Mesenchymal stem cell (in vitro differentiated cells and primary cell): ENCODE measurements around the gene CYP11A1.

Experiments
- DNase-seq: peaks from one replicate; pipeline ENCODE4 v3.0.0-alpha.2; 2013
- H2AFZ ChIP-seq: one replicate; pipeline ENCODE4 v1.6.1; 2013; ENCODE audit warnings: low read depth, mild to moderate bottlenecking, control low read depth, inconsistent platforms, low read length, moderate library complexity
- H2AK5ac ChIP-seq: 2 replicates; pipeline ENCODE4 v1.6.1; 2013; ENCODE audit warnings: low read length, moderate library complexity, mild to moderate bottlenecking, inconsistent platforms; ENCODE audit not compliant: severe bottlenecking
- H2BK120ac ChIP-seq: one replicate; pipeline ENCODE4 v1.6.1; 2013; ENCODE audit warnings: low read depth, mild to moderate bottlenecking, inconsistent platforms, low read length, moderate library complexity
- H2BK12ac ChIP-seq, 2 experiments: one replicate each; pipeline ENCODE4 v1.6.1; 2013; ENCODE audit warnings: inconsistent platforms in 2 of 2, low read length in 2 of 2, mild to moderate bottlenecking in 2 of 2, moderate library complexity in 2 of 2, control low read depth in 1 of 2
- H2BK15ac ChIP-seq: one replicate; pipeline ENCODE4 v1.6.1; 2013; ENCODE audit warnings: mild to moderate bottlenecking, low read depth, inconsistent platforms; ENCODE audit not compliant: poor library complexity, severe bottlenecking
- H2BK5ac ChIP-seq: 2 replicates; pipeline ENCODE4 v1.6.1; 2013; ENCODE audit warnings: low read depth, mild to moderate bottlenecking, low read length, control low read depth, inconsistent platforms; ENCODE audit not compliant: poor library complexity, severe bottlenecking
- H3K14ac ChIP-seq, 2 experiments: one replicate each; pipeline ENCODE4 v1.6.1; 2013; ENCODE audit warnings: inconsistent platforms in 2 of 2, low read length in 2 of 2, control low read depth in 1 of 2, mild to moderate bottlenecking in 1 of 2, moderate library complexity in 1 of 2
- H3K18ac ChIP-seq, 2 experiments: one replicate each; pipeline ENCODE4 v1.6.1; 2013; ENCODE audit warnings: inconsistent platforms in 2 of 2, low read length in 2 of 2, control low read depth in 1 of 2, low read depth in 1 of 2, mild to moderate bottlenecking in 1 of 2
- H3K23ac ChIP-seq, 2 experiments: one replicate each; pipeline ENCODE4 v1.6.1; 2013; ENCODE audit warnings: inconsistent platforms in 2 of 2, low read length in 2 of 2, mild to moderate bottlenecking in 2 of 2, moderate library complexity in 2 of 2, control low read depth in 1 of 2
- H3K27ac ChIP-seq: 2 replicates; pipeline ENCODE4 v1.5.1; 2013; ENCODE audit warnings: mild to moderate bottlenecking, moderate library complexity, low read length, control low read depth, inconsistent platforms; ENCODE audit not compliant: poor library complexity, severe bottlenecking
- H3K27me3 ChIP-seq, 2 experiments: 2 replicates each; pipeline versions ENCODE4 v1.6.1 to v1.7.0; 2013; ENCODE audit warnings: low read length in 2 of 2, mild to moderate bottlenecking in 2 of 2, moderate library complexity in 2 of 2, control low read depth in 1 of 2, inconsistent platforms in 1 of 2; ENCODE audit not compliant: control insufficient read depth in 1 of 2, insufficient read depth in 1 of 2
- H3K36me3 ChIP-seq, 2 experiments: 2 replicates each; pipeline versions ENCODE4 v1.6.1 to v1.7.0; 2013; ENCODE audit warnings: low read length in 2 of 2, control low read depth in 1 of 2, inconsistent platforms in 1 of 2, low read depth in 1 of 2, mild to moderate bottlenecking in 1 of 2; ENCODE audit not compliant: insufficient read depth in 2 of 2, control insufficient read depth in 1 of 2
- H3K4ac ChIP-seq, 2 experiments: one replicate each; pipeline ENCODE4 v1.6.1; 2013; ENCODE audit warnings: inconsistent platforms in 2 of 2, low read length in 2 of 2, mild to moderate bottlenecking in 2 of 2, moderate library complexity in 2 of 2, control low read depth in 1 of 2, low read depth in 1 of 2
- H3K4me1 ChIP-seq: 2 replicates; pipeline ENCODE4 v1.6.1; 2013; ENCODE audit warnings: low read depth, low read length, control low read depth; ENCODE audit not compliant: control insufficient read depth, insufficient read depth
- H3K4me2 ChIP-seq: 2 replicates; pipeline ENCODE4 v1.6.1; 2013; ENCODE audit warnings: low read length, mild to moderate bottlenecking, inconsistent platforms; ENCODE audit not compliant: poor library complexity, severe bottlenecking
- H3K4me3 ChIP-seq, 2 experiments: 2 replicates each; pipeline versions ENCODE4 v1.5.1 to v1.7.0; 2013; ENCODE audit warnings: low read length in 2 of 2, mild to moderate bottlenecking in 2 of 2, control low read depth in 1 of 2, low read depth in 1 of 2; ENCODE audit not compliant: insufficient read depth in 1 of 2
- H3K79me1 ChIP-seq: replicated peaks from 2 replicates; pipeline ENCODE4 v1.6.1; 2013; ENCODE audit warnings: mild to moderate bottlenecking, control low read depth, low read length, inconsistent platforms; ENCODE audit not compliant: poor library complexity, severe bottlenecking
- H3K9ac ChIP-seq: 2 replicates; pipeline ENCODE4 v1.7.0; 2013; ENCODE audit warnings: mild to moderate bottlenecking, low read length, moderate library complexity
- H3K9me3 ChIP-seq: 2 replicates; pipeline ENCODE4 v1.7.0; 2013; ENCODE audit warnings: mild to moderate bottlenecking, low read length; ENCODE audit not compliant: control insufficient read depth
- H4K8ac ChIP-seq: one replicate; pipeline ENCODE4 v1.6.1; 2013; ENCODE audit warnings: inconsistent platforms, mild to moderate bottlenecking, low read length, moderate library complexity
- H4K91ac ChIP-seq: one replicate; pipeline ENCODE4 v1.6.1; 2013; ENCODE audit warnings: mild to moderate bottlenecking, low read length, inconsistent platforms
- WGBS: methylation state at CpG from one replicate; pipeline ENCODE4 v1.1.7; 2013; ENCODE audit warnings: mixed read lengths; 5-methylcytosine and 5-hydroxymethylcytosine counted together

The CYP11A1 gene

GRCh38 chr15:74338676-74339075 lies 28.8 kb downstream of the CYP11A1 start:
- H3K14ac ChIP-seq = no peak overlapping the region
- H3K4me1 ChIP-seq = no peaks in the 10 kb centered on the region
- H3K9ac ChIP-seq = no peak overlapping the region
- no peak overlapping the region for H2BK5ac ChIP-seq
- H3K79me1 ChIP-seq = no peaks in the 10 kb centered on the region
- H4K8ac ChIP-seq = no peak overlapping the region
- H2AK5ac ChIP-seq = no peak overlapping the region
- H3K9me3 ChIP-seq = no peaks in the 10 kb centered on the region
- H2BK12ac ChIP-seq = no peak overlapping the region
- 93% methylated on average over 5 of the region's 5 CpGs for WGBS
- H3K4me2 ChIP-seq = no peak overlapping the region
- H3K27me3 ChIP-seq = peaks cover 3 to 4% of the 10 kb centered on the region in 2 experiments
- H2AFZ ChIP-seq = no peak overlapping the region
- H2BK15ac ChIP-seq = no peak overlapping the region
- no peak overlapping the region for H3K4me3 ChIP-seq
- no peak overlapping the region for H2BK120ac ChIP-seq
- H3K4ac ChIP-seq = no peak overlapping the region
- H4K91ac ChIP-seq = no peak overlapping the region
- no peak for DNase-seq
- H3K36me3 ChIP-seq = no peaks in the 10 kb centered on the region
- no peak overlapping the region for H3K23ac ChIP-seq
- no peak overlapping the region for H3K18ac ChIP-seq
- no peak overlapping the region for H3K27ac ChIP-seq

GRCh38 chr15:74337607-74338211 lies 29.7 kb downstream of the CYP11A1 start:
- no peak overlapping the region for H2AFZ ChIP-seq
- H3K4me3 ChIP-seq = no peak overlapping the region
- WGBS = 80% methylated on average over 4 of the region's 4 CpGs
- no peak overlapping the region for H4K91ac ChIP-seq
- no peak overlapping the region for H3K4me2 ChIP-seq
- H3K14ac ChIP-seq = no peak overlapping the region
- no peaks in the 10 kb centered on the region for H3K36me3 ChIP-seq
- H2BK15ac ChIP-seq = no peak overlapping the region
- no peak overlapping the region for H3K18ac ChIP-seq
- no peak overlapping the region for H3K4ac ChIP-seq
- H3K79me1 ChIP-seq = no peaks in the 10 kb centered on the region
- H2AK5ac ChIP-seq = no peak overlapping the region
- no peaks in the 10 kb centered on the region for H3K4me1 ChIP-seq
- no peak overlapping the region for H2BK12ac ChIP-seq
- H3K27me3 ChIP-seq = peaks cover 3 to 11% of the 10 kb centered on the region in 2 experiments
- no peak for DNase-seq
- no peak overlapping the region for H3K9ac ChIP-seq
- H3K9me3 ChIP-seq = no peaks in the 10 kb centered on the region
- no peak overlapping the region for H3K27ac ChIP-seq
- no peak overlapping the region for H2BK5ac ChIP-seq
- H2BK120ac ChIP-seq = no peak overlapping the region
- H3K23ac ChIP-seq = no peak overlapping the region
- no peak overlapping the region for H4K8ac ChIP-seq

GRCh38 chr15:74337146-74337545 lies 30.3 kb downstream of the CYP11A1 start:
- 96% methylated on average over 5 of the region's 5 CpGs for WGBS
- H3K4me3 ChIP-seq = no peak overlapping the region
- no peak overlapping the region for H3K4ac ChIP-seq
- no peak overlapping the region for H3K9ac ChIP-seq
- H3K4me1 ChIP-seq = no peaks in the 10 kb centered on the region
- H3K23ac ChIP-seq = no peak overlapping the region
- H3K79me1 ChIP-seq = no peaks in the 10 kb centered on the region
- H4K91ac ChIP-seq = no peak overlapping the region
- H3K27ac ChIP-seq = no peak overlapping the region
- no peak overlapping the region for H2BK12ac ChIP-seq
- H2AK5ac ChIP-seq = no peak overlapping the region
- no peak overlapping the region for H2BK5ac ChIP-seq
- H2BK15ac ChIP-seq = no peak overlapping the region
- no peaks in the 10 kb centered on the region for H3K36me3 ChIP-seq
- no peak overlapping the region for H4K8ac ChIP-seq
- no peak overlapping the region for H2AFZ ChIP-seq
- no peak overlapping the region for H3K14ac ChIP-seq
- no peaks in the 10 kb centered on the region for H3K9me3 ChIP-seq
- H3K27me3 ChIP-seq = peaks cover 7 to 16% of the 10 kb centered on the region in 2 experiments
- no peak for DNase-seq
- H3K4me2 ChIP-seq = no peak overlapping the region
- no peak overlapping the region for H2BK120ac ChIP-seq
- no peak overlapping the region for H3K18ac ChIP-seq

GRCh38 chr15:74336061-74337005 lies 31.1 kb downstream of the CYP11A1 start:
- no peak overlapping the region for H2AK5ac ChIP-seq
- no peaks in the 10 kb centered on the region for H3K79me1 ChIP-seq
- H3K4ac ChIP-seq = no peak overlapping the region
- H4K91ac ChIP-seq = no peak overlapping the region
- no peak overlapping the region for H2BK15ac ChIP-seq
- no peaks in the 10 kb centered on the region for H3K9me3 ChIP-seq
- no peak for DNase-seq
- no peak overlapping the region for H2BK120ac ChIP-seq
- peak overlapping the region; percentile 20 for H3K9ac ChIP-seq
- no peak overlapping the region for H3K14ac ChIP-seq
- no peaks in the 10 kb centered on the region for H3K4me1 ChIP-seq
- H2BK5ac ChIP-seq = no peak overlapping the region
- H4K8ac ChIP-seq = no peak overlapping the region
- H3K27ac ChIP-seq = no peak overlapping the region
- no peak overlapping the region for H3K4me3 ChIP-seq
- H3K18ac ChIP-seq = no peak overlapping the region
- no peak overlapping the region for H2AFZ ChIP-seq
- no peak overlapping the region for H3K23ac ChIP-seq
- H3K36me3 ChIP-seq = no peaks in the 10 kb centered on the region
- H3K27me3 ChIP-seq = peaks cover 8 to 19% of the 10 kb centered on the region in 2 experiments
- H3K4me2 ChIP-seq = no peak overlapping the region
- H2BK12ac ChIP-seq = no peak overlapping the region
- 91% methylated on average over 9 of the region's 9 CpGs for WGBS
